HG03575 (cell line): Measurements from ENCODE around the gene APOLD1.
"Not testable (repeated sequence)": the region's sequence is repeated elsewhere in the genome, so short reads cannot be mapped to it uniquely, and the experiment has no call there.

Experiments used
- ATAC-seq: cut with Tn5 transposase; IDR thresholded peaks from one replicate; pipeline ENCODE4 v1.9.1; 2021; ENCODE audit not compliant: unreplicated experiment, insufficient number of reproducible peaks, low FRiP score; ENCODE audit errors: extremely low read depth

The APOLD1 gene

DNA sequence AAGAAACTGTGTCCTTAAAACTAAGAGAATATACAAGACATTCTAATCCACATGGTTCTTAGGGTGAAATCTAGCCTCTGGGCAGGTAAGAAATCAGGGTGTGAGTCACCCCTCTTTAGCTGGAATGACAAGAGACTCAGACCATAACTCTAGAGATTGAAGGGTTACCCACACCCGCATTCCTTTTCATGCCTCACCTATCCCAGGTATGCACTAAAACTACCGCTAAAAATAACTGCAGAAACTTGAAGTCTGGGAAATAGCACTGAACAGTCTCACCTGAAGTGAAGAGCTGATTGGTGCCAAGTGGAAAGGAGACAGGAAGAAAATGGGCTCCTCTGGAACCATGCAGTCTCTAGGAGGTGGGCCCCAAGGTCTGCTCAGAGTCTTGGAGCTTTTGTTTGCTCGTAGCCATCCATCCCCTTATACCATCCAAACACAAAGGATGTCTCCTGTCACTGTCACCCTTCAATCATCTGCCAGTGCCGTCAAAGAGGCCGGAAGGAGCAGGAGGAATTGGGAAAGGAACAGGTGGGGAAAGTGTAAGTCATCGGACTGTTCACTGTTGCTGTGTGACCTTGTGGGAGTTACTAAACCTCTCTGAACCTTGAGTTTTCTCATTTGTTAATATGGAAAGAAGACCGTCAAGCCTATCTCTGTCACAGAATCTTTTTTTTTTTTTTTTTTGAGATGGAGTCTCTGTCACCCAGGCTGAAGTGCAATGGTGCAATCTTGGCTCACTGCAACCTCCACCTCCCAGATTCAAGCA is 50.1 kb downstream of the APOLD1 start:
- ATAC-seq = no peak

DNA sequence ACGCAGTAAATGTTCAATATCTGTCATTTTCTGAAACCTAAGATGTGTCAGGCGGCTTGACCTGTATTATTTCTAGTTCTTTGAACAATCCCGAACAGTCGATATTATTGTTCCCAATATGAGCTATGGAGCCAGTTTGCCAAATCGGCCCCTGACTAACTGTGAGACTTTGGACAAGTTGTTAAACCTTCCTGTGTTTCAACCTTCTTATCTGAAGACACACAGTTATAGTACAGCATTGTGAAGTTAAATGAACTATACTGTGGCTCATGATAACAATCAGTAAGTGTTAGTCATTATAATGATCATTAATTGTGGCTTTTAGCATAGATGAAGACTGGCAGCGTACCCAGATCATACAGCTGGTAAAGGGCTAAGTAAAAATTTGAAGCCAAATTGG is 51.1 kb downstream of the APOLD1 start:
- ATAC-seq = no peak

DNA sequence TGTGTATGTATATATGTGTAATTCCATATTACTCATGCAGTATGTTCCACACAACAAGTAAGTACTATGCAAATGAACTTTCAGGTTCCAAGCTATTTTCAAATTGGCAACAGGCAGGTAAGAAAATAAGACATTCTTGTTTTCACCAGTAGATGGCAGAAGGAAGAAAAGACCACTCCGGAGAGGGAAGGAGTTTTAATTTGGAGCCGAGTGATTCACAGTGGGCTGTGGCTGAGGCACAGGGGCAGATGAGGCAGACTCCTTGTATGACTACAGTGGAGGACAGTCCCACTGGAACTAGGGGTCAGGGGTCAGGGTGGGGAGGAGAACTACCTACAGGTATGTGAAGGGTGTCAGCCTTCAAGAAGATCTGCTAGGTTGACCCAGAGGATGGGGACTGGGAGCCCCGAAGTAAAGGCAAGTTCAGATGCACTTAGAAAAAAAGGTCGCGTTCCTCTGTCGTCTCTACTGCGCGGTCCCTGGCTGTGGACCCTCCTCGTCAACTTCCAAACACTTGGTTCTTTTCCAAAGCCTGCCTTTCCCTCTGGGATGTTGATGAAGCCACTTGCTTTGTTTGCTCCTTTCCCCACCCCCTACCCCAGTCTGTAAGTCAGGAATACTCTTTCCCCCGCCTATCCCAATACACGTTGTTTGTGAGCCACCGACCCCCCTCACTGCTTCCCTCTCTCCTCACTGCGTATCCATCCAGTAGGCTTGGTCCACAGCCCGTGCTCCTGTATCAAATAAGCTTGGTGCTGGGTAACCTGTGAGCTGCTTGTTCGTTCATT is 51.8 kb downstream of the APOLD1 start:
- ATAC-seq = no peak

DNA sequence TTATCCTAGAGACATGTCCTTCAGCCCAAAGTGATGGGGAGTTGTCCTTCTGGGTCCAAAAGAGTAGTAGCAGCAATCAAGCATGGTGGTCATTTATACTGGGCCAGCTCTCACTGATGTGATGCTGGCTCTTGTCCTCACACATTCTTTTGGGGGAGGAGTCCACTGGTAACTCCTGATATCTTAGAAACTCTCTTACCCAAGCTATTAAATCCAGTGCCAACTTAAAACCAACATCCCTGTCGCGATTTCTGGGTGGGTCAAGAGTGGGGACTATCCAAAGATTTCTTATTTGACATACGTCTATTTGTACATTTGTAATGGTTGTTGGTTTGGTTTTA is 52.3 kb downstream of the APOLD1 start:
- ATAC-seq = no peak

DNA sequence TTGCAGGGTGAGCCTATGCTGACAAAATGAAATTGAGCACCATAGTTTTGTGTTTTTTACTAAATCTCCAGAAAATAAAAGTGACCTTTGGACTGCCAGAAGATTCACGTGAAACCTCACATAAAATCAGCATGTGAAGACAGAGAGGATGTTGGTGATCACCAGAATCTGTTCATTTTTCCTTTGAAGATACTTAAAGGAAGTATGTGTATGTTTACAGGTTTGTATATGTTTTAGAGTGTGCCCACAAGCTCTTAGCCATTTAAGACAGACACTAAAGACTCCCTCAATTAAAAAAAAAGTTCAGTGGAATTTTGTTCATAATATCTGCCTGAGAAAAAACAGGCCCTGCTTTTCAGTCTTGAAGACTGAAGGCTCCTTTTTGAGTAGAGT is 53.5 kb downstream of the APOLD1 start:
- no peak for ATAC-seq

DNA sequence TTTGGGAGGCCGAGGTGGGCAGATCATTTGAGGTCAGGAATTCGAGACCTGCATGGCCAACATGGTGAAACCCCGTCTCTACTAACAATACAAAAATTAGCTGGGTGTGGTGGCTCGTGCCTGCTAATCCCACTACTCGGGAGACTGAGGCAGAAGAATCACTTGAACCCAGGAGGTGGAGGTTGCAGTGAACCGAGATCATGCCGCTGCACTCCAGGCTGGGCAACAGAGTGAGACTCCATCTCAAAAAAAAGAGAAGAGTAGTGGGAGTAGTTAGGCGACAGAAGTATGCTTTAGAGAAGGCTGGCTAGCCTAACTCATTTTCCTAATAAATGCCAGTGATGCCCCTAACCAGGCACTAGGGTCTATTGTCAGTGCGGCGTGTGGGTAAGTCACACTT is 54.0 kb downstream of the APOLD1 start:
- ATAC-seq = not testable (repeated sequence)

DNA sequence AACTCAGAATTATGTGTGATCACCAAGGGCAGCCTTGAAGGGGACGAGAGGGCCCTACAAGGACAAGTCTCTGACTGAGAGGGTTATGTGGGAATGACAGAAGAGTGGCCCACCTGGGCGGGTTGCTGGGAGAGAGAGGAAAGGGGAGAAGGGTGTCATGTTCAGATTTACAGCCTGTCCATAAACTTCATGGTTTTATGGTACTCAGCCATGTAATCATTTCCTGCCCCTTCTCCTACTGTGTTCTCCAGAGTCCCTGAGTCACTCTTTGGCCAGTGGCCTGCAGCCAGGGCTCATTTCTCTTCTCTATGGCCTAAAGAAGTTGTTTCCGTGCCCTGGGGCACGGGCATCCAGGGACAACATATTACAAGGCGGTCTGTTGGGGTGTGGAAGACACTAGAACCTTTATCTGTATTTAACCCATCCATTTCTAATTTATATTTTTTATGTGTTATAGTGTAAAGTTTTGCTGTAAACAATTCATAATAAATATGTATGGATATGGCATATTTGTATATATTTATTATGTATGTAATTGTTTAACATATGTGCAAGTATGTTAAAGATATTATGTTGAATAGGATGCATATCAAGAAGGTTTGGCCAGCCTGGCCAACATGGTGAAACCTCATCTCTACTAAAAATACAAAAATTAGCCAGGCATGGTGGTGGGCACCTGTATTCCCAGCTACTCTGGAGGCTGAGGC is 54.6 kb downstream of the APOLD1 start:
- ATAC-seq = no peak

DNA sequence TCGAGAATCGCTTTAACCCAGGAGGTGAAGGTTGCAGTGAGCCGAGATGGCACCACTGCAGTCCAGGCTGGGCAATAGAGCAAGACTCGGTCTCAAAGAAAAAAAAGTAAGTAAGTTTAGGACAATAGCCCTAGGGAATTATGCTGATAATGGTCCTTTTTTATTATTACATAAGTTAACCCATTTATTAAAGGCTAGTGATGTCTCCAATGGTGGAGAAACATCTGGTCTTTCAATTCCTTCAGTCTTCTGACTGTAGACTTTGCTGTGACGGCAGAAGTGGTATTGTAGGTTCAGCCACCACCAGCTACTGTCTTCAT is 55.1 kb downstream of the APOLD1 start:
- ATAC-seq = no peak
